Sigmoid colon (tissue), 4 donors: Measurements from ENCODE around the gene IGF2.

Experiments used
- POLR2AphosphoS5 ChIP-seq, 4 donors: sonication (generic); formaldehyde crosslinking; IDR thresholded peaks; one replicate each; pipeline ENCODE4 v1.6.1; 2017; ENCODE audit warnings: antibody characterized with exemption in 4 of 4
- TF ChIP-seq, protein P1 (sequence below), 4 experiments: fragments of 450-650 bp in 3 of 4; fragments of 200-600 bp in 1 of 4; IDR thresholded peaks; one replicate each; pipeline ENCODE4 v1.5.1; 2016 to 2019; ENCODE audit warnings: antibody characterized with exemption in 4 of 4, mild to moderate bottlenecking in 3 of 4, moderate library complexity in 2 of 4

DNA sequence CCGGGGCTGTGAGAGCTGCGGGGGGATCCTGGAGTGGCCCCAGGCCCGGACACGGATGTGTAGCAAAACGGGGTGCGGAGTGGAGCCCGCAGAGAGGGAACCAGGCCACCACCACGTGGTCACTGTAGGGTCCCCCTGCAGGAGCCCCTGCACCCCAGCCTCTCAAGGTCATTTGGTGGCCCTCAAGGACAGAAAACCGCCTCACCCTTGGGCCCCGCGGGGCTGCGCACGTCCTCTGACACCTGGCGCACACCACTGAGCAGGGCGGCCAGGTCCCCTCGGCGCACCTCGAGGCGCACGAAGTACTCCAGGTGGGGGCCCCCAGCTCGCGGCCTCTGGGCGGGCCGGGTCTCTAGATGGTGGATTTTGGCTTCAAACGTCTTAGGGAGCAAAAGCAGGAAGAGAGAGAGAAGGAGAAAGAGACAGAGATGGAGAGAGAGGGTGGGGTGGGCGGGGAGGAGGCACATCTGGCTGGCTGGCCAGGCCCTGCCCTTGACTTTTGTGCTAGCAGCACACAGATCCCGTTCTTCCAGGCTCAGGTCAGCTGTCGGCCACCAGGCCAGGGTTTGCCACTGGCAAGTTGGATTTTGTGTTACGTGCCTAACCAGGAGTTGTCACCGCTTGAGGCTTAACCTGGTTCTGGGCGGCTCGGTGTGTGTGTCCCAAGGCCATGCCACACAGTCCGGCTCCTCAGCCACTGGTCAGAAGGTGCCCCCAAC lies 29.3 kb upstream of the IGF2 start:
- TF ChIP-seq, protein P1, sequence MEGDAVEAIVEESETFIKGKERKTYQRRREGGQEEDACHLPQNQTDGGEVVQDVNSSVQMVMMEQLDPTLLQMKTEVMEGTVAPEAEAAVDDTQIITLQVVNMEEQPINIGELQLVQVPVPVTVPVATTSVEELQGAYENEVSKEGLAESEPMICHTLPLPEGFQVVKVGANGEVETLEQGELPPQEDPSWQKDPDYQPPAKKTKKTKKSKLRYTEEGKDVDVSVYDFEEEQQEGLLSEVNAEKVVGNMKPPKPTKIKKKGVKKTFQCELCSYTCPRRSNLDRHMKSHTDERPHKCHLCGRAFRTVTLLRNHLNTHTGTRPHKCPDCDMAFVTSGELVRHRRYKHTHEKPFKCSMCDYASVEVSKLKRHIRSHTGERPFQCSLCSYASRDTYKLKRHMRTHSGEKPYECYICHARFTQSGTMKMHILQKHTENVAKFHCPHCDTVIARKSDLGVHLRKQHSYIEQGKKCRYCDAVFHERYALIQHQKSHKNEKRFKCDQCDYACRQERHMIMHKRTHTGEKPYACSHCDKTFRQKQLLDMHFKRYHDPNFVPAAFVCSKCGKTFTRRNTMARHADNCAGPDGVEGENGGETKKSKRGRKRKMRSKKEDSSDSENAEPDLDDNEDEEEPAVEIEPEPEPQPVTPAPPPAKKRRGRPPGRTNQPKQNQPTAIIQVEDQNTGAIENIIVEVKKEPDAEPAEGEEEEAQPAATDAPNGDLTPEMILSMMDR (IDR thresholded peaks at IDR 0.05): no peak
- no peak for TF ChIP-seq POLR2AphosphoS5 (IDR thresholded peaks at IDR 0.05)
